C4-2B (cell line): ENCODE measurements around the gene FHDC1.

ENCODE experiments used
- ZFX ChIP-seq: fragments of 450-650 bp; IDR thresholded peaks from 2 replicates; pipeline ENCODE4 v1.6.1; 2017
- TF ChIP-seq, protein P1 (sequence below): fragments of 450-650 bp; conservative IDR thresholded peaks from 2 replicates; pipeline ENCODE4 v1.5.1; 2017; ENCODE audit warnings: mild to moderate bottlenecking

DNA sequence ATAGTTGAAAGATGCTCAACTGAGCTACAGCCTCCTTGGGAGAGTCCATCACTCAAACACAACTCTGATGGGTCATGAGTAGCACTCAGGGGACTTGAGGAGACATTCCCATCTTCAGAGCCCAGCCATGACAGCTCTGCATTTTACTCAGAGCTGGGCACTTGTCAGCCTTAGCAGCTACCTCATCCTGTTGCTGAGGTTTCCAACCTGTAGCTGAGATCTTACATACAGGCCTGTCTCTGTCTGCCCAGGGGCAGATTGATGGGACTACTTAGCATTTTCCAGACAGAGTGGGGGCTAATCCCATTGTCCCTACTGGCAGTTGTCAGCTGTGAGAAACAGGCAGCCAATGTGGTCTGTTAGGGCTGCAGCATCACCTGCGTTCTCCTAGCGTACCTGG is 3.5 kb downstream of the FHDC1 start:
- TF ChIP-seq, protein P1, sequence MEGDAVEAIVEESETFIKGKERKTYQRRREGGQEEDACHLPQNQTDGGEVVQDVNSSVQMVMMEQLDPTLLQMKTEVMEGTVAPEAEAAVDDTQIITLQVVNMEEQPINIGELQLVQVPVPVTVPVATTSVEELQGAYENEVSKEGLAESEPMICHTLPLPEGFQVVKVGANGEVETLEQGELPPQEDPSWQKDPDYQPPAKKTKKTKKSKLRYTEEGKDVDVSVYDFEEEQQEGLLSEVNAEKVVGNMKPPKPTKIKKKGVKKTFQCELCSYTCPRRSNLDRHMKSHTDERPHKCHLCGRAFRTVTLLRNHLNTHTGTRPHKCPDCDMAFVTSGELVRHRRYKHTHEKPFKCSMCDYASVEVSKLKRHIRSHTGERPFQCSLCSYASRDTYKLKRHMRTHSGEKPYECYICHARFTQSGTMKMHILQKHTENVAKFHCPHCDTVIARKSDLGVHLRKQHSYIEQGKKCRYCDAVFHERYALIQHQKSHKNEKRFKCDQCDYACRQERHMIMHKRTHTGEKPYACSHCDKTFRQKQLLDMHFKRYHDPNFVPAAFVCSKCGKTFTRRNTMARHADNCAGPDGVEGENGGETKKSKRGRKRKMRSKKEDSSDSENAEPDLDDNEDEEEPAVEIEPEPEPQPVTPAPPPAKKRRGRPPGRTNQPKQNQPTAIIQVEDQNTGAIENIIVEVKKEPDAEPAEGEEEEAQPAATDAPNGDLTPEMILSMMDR: no peak
- no peak for TF ChIP-seq ZFX
